T-helper 1 cell treated with Interleukin-12 subunit alpha and Interleukin-12 subunit beta and Interleukin-4 antibody, amounts not matched to agents 30 μg/mL and 1 μg/mL, for 36 hours (primary cell): ENCODE data around the gene CCNDBP1.

Experiments
- H3K27ac Mint-ChIP-seq: one replicate; pipeline ENCODE4 v1.8.0; 2021; ENCODE audit warnings: mild to moderate bottlenecking, mixed read lengths
- H3K27me3 Mint-ChIP-seq: one replicate; pipeline ENCODE4 v1.8.0; 2021; ENCODE audit warnings: low read depth, mixed read lengths
- H3K36me3 Mint-ChIP-seq: one replicate; pipeline ENCODE4 v1.8.0; 2021; ENCODE audit warnings: low read depth, mixed read lengths
- H3K4me1 Mint-ChIP-seq: one replicate; pipeline ENCODE4 v1.8.0; 2021; ENCODE audit warnings: low read depth, mixed read lengths
- H3K4me3 Mint-ChIP-seq: one replicate; pipeline ENCODE4 v1.8.0; 2021; ENCODE audit warnings: mild to moderate bottlenecking, moderate library complexity, mixed read lengths
- H3K9me3 Mint-ChIP-seq: one replicate; pipeline ENCODE4 v1.8.0; 2021; ENCODE audit warnings: mixed read lengths

Gene CCNDBP1

DNA sequence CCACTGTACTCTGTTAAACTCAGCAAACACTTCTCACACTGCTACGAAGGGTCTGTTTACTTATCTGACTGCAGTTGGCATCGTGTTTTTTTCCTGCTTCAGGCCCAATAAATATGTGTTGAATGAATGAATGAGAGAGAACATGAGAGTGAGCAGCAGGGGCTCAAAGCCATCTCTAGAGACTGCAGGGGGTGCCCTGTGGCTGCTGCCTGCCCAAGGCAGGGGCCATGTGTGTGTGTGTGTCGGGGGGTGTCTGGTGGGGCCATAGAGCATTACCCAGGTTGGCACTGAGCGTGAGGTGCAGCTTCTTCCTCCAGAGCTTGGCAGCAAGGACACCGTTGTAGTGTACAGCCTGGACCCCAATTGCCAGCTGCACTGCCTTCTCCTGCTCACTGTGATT, 20.9 kb downstream of the CCNDBP1 start:
- Mint-ChIP-seq H3K36me3 (no peaks in the 10 kb centered on the region), H3K9me3 (no peaks in the 10 kb centered on the region), H3K4me3 (no peak overlapping the region), H3K27me3 (peaks cover 12% of the 10 kb centered on the region), H3K4me1 (peaks cover 4% of the 10 kb centered on the region), H3K27ac (no peak overlapping the region)

GRCh38 chr15:43207024-43207423, 21.8 kb downstream of the CCNDBP1 start:
- Mint-ChIP-seq H3K27me3 (peaks cover 12% of the 10 kb centered on the region), H3K9me3 (no peaks in the 10 kb centered on the region), H3K4me1 (peaks cover 4% of the 10 kb centered on the region), H3K36me3 (no peaks in the 10 kb centered on the region), H3K4me3 (no peak overlapping the region), H3K27ac (no peak overlapping the region)

GRCh38 chr15:43208052-43209002, 23.1 kb downstream of the CCNDBP1 start:
- Mint-ChIP-seq H3K9me3 (no peaks in the 10 kb centered on the region), H3K27me3 (peaks cover 12% of the 10 kb centered on the region), H3K4me1 (peaks cover 4% of the 10 kb centered on the region), H3K36me3 (no peaks in the 10 kb centered on the region), H3K4me3 (no peak overlapping the region), H3K27ac (no peak overlapping the region)

DNA sequence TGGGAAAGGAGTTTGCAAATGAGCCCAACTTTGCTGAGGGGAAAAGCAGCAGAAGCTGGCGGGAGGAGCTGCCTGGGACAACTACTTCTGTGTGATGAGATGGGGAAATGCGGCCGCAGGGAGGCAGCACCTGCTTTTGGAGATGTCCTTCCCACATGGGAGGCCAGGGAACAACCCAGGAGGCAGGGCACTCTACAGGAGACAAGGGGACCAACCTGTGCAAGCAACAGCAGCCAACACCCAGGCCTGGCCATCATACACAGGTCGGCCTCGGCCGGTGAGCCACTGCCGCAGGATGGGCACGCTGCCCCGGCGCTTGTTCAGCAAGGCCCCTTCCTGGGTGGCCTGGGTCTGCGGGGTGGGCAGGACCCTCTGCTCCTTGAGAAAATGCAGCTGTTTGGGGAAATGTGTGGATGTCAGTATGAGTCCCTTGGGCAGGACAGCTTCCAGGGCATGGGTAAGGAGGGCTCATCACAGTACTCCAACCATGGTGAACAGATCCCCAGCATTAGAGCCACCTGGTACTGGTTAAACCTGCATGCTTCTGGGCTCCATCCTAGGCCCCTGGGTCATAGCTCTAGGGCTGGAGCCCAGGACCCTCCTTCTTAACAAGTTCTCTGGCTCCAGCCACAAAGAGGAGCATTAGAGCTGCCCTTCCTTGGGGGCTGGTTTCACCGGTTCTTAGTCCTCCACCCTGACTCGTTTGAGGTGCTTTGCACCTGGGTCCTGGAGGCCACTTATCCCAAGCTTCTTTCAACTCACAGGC, 24.0 kb downstream of the CCNDBP1 start:
- no peaks in the 10 kb centered on the region for H3K36me3 Mint-ChIP-seq
- H3K27me3 Mint-ChIP-seq, result peaks cover 11% of the 10 kb centered on the region
- no peak overlapping the region for H3K4me3 Mint-ChIP-seq
- no peaks in the 10 kb centered on the region for H3K9me3 Mint-ChIP-seq
- H3K4me1 Mint-ChIP-seq, result peaks cover 2% of the 10 kb centered on the region
- no peak overlapping the region for H3K27ac Mint-ChIP-seq

- no peak overlapping the region for H3K4me3 Mint-ChIP-seq
- H3K27me3 Mint-ChIP-seq, result peaks cover 8% of the 10 kb centered on the region
These were observed 25.1 kb downstream of the CCNDBP1 start for GRCh38 chr15:43210172-43210745.

DNA sequence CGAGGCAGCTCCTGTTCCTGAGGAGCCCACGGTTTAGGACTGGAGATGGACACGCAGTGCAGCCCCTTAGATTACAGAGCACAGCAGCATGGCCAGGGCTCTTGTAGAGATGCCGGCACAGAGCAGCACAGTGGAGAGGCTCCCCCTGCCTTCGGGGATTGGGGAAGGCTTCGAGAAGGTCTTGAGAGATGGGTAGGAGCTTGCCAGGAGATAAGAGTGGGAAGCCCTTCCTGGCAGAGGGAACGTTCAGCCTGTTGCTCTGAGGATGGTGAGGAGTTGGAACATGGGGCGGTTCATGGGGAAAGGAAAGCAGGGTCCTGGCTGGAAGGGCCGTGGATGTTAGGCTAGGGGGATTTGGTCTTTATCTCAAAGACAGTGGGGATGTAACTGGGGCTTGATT, 25.6 kb downstream of the CCNDBP1 start:
- Mint-ChIP-seq H3K4me1 (no peaks in the 10 kb centered on the region), H3K36me3 (no peaks in the 10 kb centered on the region), H3K27ac (no peak overlapping the region), H3K4me3 (no peak overlapping the region), H3K27me3 (peaks cover 8% of the 10 kb centered on the region), H3K9me3 (no peaks in the 10 kb centered on the region)

More at GRCh38 chr15:43210172-43210745, 25.1 kb downstream of the CCNDBP1 start:
- Mint-ChIP-seq H3K27ac (no peak overlapping the region), H3K36me3 (no peaks in the 10 kb centered on the region), H3K9me3 (no peaks in the 10 kb centered on the region), H3K4me1 (no peaks in the 10 kb centered on the region)

DNA sequence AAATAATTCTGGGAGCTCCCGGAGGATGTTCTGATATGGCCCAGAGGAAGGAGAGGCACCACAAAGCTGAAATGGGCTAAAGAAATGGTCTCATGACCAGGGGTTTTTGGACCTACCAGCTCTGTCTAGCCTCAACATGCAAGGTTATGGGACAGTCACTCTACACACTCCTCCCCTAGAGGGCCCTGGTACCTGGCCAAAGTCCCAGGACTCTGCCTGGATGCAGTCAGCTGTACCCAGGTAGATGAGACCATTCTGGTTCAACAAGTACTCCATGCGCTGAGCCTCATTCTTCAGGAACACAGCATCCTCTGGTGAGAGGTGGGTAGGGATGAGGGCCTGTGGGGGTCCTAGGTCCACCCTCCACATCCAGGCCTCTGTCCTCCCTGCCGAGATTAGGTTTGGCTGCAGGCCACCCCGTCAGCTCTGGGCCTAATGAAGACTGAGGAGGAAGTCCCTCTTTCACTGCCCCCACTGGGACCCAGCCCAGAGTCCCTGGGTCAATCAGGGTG, 26.1 kb downstream of the CCNDBP1 start:
- peaks cover 8% of the 10 kb centered on the region for H3K27me3 Mint-ChIP-seq
- H3K4me1 Mint-ChIP-seq, result no peaks in the 10 kb centered on the region
- H3K36me3 Mint-ChIP-seq, result no peaks in the 10 kb centered on the region
- no peaks in the 10 kb centered on the region for H3K9me3 Mint-ChIP-seq
- H3K4me3 Mint-ChIP-seq, result no peak overlapping the region
- no peak overlapping the region for H3K27ac Mint-ChIP-seq

GRCh38 chr15:43212299-43212698, 27.1 kb downstream of the CCNDBP1 start:
- Mint-ChIP-seq H3K27ac (no peak overlapping the region), H3K36me3 (no peaks in the 10 kb centered on the region), H3K9me3 (peaks cover 4% of the 10 kb centered on the region), H3K4me3 (no peak overlapping the region), H3K27me3 (peaks cover 8% of the 10 kb centered on the region), H3K4me1 (no peaks in the 10 kb centered on the region)

DNA sequence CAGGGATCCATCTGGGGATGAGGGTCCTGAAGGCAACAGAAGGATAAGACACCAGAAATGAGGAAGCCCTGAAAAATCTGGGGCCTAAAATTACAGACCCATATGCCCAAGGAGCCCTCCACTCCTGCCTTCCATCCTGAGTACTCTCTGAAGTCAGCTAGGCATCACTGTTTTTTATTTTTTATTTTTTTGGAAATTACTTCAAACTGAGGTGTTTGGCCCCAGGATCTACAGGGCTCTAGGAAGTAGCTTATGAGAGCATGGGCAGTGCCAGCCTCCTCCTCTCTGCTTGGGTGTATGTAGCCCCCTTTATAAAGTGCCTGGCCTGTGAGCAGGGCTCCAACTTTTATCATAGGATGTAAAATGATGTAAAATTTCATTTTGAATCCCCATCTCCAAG, 27.7 kb downstream of the CCNDBP1 start:
- no peaks in the 10 kb centered on the region for H3K36me3 Mint-ChIP-seq
- H3K27me3 Mint-ChIP-seq, result peaks cover 7% of the 10 kb centered on the region
- H3K4me1 Mint-ChIP-seq, result no peaks in the 10 kb centered on the region

GRCh38 chr15:43213466-43213865, 28.3 kb downstream of the CCNDBP1 start:
- H3K4me3 Mint-ChIP-seq, result no peak overlapping the region
- peaks cover 4% of the 10 kb centered on the region for H3K9me3 Mint-ChIP-seq
- peaks cover 8% of the 10 kb centered on the region for H3K27me3 Mint-ChIP-seq
- no peaks in the 10 kb centered on the region for H3K4me1 Mint-ChIP-seq
- H3K27ac Mint-ChIP-seq, result no peak overlapping the region
- H3K36me3 Mint-ChIP-seq, result no peaks in the 10 kb centered on the region

More for the DNA sequence above, 27.7 kb downstream of the CCNDBP1 start:
- Mint-ChIP-seq H3K9me3 (peaks cover 4% of the 10 kb centered on the region), H3K27ac (no peak overlapping the region), H3K4me3 (no peak overlapping the region)

- Mint-ChIP-seq H3K27ac (no peak overlapping the region), H3K4me1 (no peaks in the 10 kb centered on the region), H3K27me3 (peaks cover 7% of the 10 kb centered on the region), H3K9me3 (peaks cover 4% of the 10 kb centered on the region), H3K36me3 (no peaks in the 10 kb centered on the region), H3K4me3 (no peak overlapping the region)
These were observed 29.0 kb downstream of the CCNDBP1 start for GRCh38 chr15:43214169-43214568.

GRCh38 chr15:43214592-43215295, 29.5 kb downstream of the CCNDBP1 start:
- Mint-ChIP-seq H3K36me3 (no peaks in the 10 kb centered on the region), H3K27me3 (peaks cover 7% of the 10 kb centered on the region), H3K9me3 (peaks cover 4% of the 10 kb centered on the region), H3K4me1 (no peaks in the 10 kb centered on the region), H3K4me3 (no peak overlapping the region), H3K27ac (no peak overlapping the region)

DNA sequence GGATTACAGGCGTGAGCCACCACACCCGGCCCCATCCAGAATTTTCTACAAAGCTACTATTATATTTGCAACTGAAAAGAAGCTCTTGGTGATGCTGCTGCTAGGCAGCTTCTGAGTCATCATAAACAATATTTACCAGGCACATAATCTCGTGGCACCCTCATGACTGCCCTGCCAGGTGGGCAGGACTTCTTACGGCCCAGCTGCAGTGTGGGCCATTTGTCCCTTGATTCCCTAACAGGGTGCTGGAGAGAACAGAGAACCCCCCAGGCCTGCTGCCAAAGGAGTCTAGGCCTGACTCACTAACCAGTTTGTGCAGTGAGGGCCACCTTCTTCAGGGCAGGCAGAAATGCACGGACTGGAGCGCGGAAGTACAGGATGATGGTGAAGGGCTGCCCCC, 30.8 kb downstream of the CCNDBP1 start:
- Mint-ChIP-seq H3K9me3 (peaks cover 4% of the 10 kb centered on the region), H3K36me3 (no peaks in the 10 kb centered on the region), H3K4me3 (no peak overlapping the region), H3K27me3 (peaks cover 12% of the 10 kb centered on the region), H3K27ac (no peak overlapping the region), H3K4me1 (no peaks in the 10 kb centered on the region)
